22Rv1 (cell line): Measurements from ENCODE around the gene SLC6A1.

Experiments
- CTCF ChIP-seq: fragments of 450-650 bp; IDR thresholded peaks from 2 replicates; pipeline ENCODE4 v1.5.1; 2017; ENCODE audit warnings: mild to moderate bottlenecking
- ZFX ChIP-seq: fragments of 450-650 bp; IDR thresholded peaks from 2 replicates; pipeline ENCODE4 v1.6.1; 2017; ENCODE audit warnings: antibody characterized with exemption, borderline replicate concordance

- TF ChIP-seq CTCF: no peak
- TF ChIP-seq ZFX: no peak
Observed at GRCh38 chr3:11074011-11074410, 81.5 kb downstream of the SLC6A1 start.
